ENCODE measurements around the gene ALKBH5. TPM values are rescaled to one million over a fixed set of nuclear protein-coding genes. Genes with fewer than 3 reads are reported as not detected.

ALKBH5 gene
- total RNA-seq, 2 donors from 2014 or later, result 100 to 104 TPM

Other genes starting within 250 kb of the ALKBH5 start
- 10 to 100 TPM; 42.2 to 44.2 TPM for gene TOM1L2, start 211.4 kb upstream of the ALKBH5 start, total RNA-seq
- not detected for gene DRC3, start 211.0 kb upstream of the ALKBH5 start, total RNA-seq
- 10 to 100 TPM; 24.3 to 26.7 TPM for gene ATPAF2, start 144.7 kb upstream of the ALKBH5 start, total RNA-seq
- gene GID4, start 144.4 kb upstream of the ALKBH5 start, total RNA-seq, result 1 to 10 TPM; 6.7 to 7.8 TPM
- 10 to 100 TPM; 43.6 to 52.3 TPM for gene DRG2, start 95.9 kb upstream of the ALKBH5 start, total RNA-seq
- 1 to 10 TPM in 1 of 2 donors, under 1 TPM in 1; 0.65 to 1.4 TPM for gene MYO15A, start 75.1 kb upstream of the ALKBH5 start, total RNA-seq
- 10 to 100 TPM; 14.6 to 16.2 TPM for gene LLGL1, start 41.8 kb downstream of the ALKBH5 start, total RNA-seq
- gene FLII, start 74.9 kb downstream of the ALKBH5 start, total RNA-seq, result 100 to 1,000 TPM; 276 to 284 TPM
- 10 to 100 TPM in 1 of 2 donors, 1 to 10 TPM in 1; 6.1 to 10.2 TPM for gene MIEF2, start 76.8 kb downstream of the ALKBH5 start, total RNA-seq
- gene TOP3A, start 131.2 kb downstream of the ALKBH5 start, total RNA-seq, result 10 to 100 TPM; 31.8 to 38.4 TPM
- gene SMCR8, start 131.5 kb downstream of the ALKBH5 start, total RNA-seq, result 10 to 100 TPM; 37.9 to 51.6 TPM
- gene SHMT1, start 179.7 kb downstream of the ALKBH5 start, total RNA-seq, result 10 to 100 TPM in 1 of 2 donors, 1 to 10 TPM in 1; 9.8 to 14.0 TPM
- not detected for gene EVPLL, start 193.9 kb downstream of the ALKBH5 start, total RNA-seq